ENCODE results near the gene FAM120A.
"Not testable (repeated sequence)": the region's sequence is repeated elsewhere in the genome, so short reads cannot be mapped to it uniquely, and the experiment has no call there.

The FAM120A gene

DNA sequence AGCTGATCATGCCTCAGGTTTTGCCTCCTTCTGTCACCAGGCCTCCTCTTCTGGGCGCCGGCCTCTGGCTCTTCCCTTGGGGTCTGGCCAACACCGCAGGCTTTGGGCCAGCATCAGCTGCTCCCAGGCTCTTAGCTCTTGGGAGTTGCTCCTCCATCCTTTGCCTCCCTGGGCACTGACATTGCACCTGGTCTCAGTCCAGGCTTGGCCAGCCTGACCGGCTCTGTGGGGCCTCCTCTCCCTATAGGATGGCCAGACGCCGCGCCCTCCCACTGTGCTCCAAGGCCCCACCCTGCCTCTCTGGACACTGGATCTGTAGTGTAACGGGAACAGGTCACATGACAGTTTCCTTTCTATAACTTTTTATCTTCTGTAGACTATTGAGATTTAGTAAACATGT lies 59.7 kb downstream of the FAM120A start:
- DNase-seq = not testable (repeated sequence)

DNA sequence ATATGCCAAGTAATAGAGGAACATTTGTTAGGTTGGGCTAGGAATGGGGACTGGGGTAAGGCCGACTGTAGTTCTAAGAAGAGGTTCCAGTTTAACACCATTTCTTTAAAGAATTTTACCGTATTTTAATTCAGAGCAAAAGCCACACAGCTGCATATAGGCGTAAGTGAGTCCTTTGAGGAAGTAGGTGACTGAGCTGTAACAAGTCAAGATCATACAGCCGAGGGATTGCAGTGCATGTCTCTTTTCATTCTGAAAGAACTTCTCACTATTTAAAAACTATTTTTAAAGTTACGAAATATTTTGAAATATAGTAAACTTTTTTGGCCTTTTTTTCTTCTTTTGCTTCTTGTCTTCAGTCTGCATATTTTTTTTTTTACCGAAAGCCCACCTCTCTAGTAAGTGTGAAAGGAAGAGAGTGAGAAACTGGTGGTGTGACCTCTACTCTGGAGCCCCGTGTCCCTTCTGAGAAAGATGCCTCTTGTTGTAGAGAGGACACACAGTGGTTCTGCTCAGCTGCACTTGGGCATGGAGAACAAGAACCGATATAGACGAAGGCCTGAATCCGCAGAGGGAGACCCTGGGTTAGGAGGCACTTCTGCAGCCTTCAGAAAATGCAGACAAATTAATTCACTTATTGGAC lies 60.8 kb downstream of the FAM120A start:
- DNase-seq = not testable (repeated sequence)

DNA sequence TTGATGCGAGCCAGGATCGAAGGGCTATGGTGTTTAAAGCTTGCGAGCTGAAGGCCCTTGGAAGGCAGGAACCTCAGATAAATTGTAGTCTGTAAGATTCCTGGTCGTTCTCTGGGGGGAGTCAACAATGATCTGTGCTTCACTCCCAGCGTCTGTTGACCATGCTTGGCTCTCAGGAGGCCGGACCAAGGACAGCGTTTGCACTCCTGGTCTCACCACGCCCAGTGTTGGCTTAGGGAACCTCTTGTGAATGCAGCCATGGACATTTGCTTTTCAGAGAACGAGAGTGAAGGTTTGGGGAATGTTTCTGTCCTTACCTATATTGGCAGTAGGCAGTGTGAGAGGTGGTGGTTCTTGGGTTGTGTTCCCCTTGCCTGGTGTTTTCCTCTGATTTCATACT lies 62.1 kb downstream of the FAM120A start:
- DNase-seq = no peak

DNA sequence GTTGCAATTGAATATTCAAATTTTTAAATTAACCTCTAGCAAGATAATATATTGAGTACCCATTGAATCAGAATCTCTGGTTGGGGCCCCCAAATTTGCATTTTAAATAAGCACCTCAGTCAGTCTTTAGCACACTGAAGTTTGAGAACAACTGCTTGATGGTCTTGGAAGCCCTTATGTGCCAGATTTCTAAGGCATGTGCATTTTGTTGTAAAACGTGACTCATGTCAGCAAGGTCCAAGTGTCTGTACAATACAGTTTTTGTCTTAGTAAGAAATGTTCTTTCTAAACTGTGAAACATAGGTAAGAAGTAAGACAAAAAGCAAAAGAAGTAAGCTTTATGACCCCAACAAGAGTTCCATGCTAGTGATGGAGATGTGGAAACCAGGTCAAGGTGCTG lies 65.8 kb downstream of the FAM120A start:
- DNase-seq = no peak

DNA sequence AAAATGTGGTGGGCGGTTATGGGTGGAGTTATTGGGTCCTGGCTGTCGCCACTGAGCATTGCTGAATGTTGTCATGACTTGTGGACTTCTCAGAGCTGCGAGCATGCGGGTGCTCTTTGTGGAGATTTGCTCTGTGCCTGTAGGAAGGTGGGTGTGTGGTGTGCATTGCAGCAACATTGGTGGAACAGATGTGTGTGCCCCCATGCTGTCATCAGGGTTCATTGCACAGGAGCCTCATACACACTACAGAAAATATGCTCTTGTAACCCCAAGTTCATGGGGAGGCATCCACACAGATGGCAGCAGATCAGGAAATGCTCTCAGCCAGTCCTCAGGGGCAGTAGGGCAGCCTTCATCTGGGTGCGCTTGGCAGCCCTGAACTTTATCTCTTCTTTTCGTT lies 69.0 kb downstream of the FAM120A start:
- DNase-seq = no peak

DNA sequence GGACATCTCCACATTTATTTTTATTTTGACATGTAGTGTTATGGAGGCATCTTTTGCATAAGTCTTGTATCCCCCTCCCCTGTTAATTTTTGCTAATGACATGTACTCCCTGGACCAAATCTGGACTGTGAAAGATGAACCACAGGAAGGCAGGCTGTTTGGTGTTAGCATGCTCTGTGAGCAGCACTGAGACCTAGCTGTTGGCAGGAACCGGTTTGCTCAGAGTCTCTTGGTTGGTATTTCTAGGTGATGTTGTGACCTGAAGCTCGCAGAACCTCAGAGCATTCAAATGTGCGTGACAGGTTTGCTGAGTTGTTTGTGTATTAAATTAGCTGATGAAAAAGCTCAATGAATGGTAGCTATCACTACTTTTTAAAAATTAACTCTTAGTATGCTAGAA lies 71.3 kb downstream of the FAM120A start:
- no peak for DNase-seq

DNA sequence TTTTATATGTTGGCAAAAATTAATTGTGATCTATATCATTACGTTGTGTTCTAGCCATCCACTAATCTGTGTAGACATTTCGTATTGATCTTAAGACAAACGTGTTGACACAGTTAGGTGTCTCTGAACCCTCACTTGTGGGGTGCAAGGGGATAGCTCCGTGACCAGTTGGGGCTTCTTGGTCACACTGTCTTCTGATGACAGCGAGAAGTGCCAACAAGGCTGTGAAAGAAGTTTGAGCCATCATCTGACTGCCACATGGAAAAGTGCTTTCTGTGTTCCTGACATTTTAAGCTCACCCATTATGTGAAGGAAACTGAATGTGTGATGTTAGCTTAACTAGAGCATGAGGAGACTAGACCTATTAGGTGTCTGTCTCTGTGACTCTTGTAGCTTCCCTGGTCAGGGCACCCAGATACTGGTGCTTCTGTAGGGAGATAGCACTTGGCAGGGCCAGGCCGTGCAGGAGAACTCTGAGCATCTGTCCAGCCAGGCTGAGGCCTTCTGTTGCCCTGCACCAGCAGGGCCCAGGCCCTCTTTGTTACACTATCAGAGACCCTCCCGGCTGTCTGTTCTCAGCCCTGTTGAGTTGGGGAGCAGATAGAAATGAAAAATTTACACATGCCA lies 72.1 kb downstream of the FAM120A start:
- no peak for DNase-seq

DNA sequence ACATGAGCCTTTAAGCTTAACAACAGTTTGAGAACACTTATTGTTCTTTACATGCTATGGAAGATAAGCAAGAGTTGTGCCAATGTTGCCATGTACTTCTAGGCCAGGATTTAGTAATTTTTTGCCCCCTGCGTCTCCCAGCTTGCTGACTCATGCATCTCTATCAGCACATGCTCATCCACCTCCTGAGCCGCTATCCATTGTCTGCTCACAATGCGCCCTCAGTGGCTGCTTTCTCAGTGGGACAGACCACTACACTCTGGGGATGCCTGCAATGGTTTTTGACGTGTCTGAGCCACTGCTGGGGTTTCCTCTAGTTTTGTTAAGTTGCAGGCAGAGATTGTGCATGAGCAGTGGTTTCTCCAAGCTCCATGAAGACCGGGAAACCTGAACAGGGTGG lies 74.0 kb downstream of the FAM120A start:
- no peak for DNase-seq

DNA sequence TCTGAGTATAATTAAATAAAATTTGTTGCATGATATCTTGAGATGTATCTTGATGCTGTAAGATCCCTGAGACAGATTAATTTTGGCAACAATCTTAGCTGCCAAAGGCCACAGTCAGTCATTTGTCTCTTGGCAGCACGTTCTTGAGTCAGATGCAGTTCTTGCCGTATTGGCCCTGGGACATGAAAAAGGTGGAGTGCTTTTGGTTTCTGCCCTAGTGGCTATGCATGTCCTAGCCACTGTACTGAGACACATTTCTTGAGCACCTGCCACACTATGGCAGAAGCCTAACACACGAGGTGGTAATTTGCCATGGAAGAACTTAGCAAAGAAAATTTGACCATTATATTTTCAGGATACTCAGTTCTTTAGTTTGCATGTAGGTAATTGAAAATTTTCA lies 79.9 kb downstream of the FAM120A start:
- DNase-seq = no peak

DNA sequence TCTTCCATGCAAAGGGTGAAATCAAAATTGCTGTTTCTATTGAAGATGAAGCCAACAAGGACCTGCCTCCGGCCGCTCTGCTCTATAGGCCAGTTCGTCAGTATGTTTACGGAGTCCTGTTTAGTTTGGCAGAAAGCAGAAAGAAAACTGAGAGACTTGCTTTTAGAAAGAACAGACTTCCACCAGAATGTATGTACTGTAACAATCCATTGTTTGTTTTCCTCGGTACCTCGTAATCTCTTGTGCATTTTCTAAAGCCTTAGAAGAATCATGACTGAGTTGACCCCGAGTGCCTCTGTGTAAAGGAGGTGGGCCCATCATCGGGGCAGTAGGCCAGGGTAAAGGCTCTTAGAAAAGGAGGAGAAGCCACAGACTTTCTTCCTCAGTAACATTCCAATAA lies 80.7 kb downstream of the FAM120A start:
- DNase-seq = no peak

DNA sequence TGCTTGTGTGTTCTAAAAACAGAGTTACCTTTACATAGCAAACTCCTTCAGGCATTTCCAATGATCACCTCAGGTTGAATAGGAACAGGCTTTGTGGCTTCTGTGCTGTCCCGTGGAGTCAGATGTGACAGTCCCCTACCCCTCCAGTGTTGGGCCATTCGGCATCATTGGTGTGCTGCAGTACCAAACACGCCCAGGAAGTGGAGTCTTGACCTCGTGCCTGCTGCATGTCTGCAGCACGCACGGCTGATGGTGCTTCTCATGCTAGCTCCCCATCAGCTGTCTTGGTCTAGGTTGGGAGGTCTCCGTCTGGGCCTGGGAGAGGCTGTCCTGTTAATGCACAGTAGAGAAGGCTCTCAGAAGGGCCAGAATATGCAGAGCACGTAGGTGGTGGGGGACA lies 82.4 kb downstream of the FAM120A start:
- DNase-seq = no peak

DNA sequence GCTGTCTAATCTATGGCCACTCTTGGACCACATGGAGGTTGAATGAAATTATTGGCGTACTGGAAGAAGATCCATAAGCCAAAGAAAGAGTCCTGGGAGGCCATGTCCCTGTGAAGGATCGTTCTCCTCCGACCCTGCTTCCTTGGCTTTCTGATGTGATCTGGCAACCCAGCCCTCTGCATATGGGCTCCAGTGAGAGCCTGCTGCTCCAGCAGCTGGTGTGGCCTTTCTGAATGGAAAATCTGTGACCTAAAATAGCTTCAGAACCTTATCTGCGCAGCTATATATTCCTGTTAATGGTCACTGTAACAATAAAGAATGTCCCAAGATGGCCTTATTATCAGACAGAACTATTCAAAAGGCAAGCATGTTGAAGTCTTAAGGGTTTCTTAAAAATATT lies 84.7 kb downstream of the FAM120A start:
- DNase-seq = no peak

DNA sequence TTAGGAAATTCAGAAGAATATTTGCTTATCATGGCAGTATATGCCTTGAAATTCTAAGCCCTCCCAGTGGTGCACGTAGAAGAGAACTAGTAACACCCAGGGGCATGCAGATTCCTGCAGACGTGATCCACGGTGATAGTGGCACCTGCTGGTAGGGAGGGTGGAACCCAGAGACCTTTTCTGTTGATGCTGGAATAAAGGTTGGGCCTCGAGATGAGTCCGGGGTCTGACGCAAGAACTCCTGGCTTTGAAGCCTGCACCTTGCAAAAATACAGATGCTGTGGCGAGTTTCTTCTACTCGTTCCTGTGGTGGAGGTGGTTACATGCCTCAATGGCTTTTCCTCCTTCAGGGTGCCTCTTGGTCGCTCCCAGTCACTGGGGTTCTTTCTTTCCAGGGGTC lies 85.4 kb downstream of the FAM120A start:
- DNase-seq = no peak

DNA sequence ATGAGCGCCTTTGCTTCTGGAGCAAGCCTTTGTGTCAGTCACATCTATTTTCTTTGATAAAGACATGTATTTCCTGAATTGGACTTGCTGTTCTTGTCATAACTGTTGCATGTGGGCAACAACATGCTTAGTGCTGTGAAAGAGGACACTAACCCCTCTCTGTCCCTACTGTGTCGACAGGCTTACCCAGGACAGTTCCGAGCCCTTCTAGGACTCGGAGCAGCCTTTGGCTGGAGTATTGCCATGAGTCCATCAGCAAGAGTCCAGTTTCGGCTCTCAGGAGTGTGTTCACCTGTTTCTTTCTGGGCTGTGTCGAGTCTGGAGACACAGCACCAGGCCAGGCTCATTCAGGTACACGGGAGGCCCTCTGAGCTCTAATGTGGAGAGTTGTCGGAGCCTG lies 88.8 kb downstream of the FAM120A start:
- no peak for DNase-seq

DNA sequence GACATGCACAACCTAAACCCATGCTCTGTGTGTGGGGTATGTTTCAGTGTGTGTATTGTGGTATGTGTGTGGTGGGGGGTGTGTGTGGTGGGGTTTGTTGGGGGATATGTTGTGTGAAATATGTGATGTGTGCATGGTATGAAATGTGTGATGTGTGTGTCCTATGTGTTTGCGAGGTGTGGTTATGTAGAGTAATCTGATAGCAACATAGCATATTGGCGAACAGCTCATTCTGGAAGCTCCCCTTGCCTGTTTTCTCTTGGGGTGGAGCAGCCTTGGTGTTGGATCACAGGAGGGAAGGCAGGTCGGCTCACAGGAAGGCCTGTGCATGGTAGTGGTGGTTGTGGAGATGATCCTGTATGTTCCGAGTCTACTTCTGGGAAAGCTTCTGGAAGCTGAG lies 89.5 kb downstream of the FAM120A start:
- DNase-seq = no peak

DNA sequence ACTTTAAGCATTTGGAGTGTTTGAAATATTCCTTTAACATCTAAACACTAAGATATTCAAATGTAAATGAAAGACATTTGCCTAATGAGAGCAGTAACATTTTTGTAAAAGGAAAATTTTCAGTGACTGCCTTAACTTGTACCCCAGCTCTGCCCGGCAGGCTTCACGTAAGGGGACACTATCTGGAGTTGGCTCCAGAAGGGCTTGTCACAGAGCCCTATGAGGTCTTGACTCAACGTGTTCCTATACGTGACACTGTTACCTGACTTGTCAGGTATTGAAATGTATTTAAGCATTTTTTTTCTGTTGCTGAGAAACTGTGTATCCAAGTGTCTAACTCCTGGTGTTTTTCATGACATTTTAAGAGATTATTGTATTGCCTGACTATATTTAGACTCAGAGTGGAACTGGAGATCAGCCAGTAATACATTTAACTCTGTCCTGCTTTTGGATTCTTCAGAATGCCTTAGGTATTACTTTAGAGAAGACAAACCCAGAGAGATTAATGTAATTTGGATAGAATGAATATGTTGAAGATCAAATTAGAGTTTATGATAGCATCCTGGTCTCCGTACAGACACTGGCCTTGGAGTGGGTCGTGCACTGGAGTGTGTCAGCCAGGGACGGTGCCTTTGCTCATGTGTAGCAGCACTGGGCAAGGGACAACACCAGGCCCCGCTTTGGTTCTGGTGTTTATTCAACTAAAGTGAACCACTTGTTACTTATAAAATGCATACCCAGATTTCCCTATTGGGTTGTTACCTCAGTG lies 90.3 kb downstream of the FAM120A start:
- DNase-seq = no peak

DNA sequence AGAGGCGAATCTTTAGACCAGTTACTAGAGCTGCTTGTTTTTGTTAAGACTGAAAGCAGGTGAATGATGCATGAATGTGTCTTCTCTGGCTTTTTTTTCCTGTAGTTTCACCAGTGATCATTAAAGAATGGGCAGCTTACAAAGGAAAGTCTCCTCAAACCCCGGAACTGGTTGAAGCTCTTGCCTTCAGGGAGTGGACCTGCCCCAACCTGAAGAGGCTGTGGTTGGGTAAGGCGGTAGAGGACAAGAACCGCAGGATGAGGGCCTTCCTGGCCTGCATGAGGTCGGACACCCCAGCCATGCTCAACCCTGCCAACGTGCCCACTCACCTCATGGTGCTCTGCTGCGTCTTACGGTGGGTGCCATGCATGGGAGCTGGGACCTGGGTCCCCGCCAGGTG lies 91.6 kb downstream of the FAM120A start:
- DNase-seq = no peak

DNA sequence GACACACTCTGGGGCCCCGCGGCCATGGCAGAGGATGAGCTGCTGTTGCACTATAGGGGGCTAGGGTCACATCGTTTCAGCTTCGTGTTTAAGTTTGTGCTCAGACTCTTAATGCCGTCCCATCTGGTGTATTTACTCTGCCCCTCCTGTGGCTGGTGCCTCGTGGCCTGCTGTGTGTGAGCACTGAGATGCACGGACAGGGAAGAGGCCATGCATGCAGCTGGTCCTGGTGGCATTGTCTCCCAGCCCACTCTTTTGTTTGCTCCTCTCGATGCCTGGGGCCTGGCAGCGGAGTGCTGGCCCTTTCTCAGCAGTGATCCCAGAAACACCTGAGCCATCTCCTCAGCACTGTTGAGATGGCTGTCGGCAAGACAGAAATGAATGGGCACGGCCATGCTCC lies 94.9 kb downstream of the FAM120A start:
- no peak for DNase-seq

DNA sequence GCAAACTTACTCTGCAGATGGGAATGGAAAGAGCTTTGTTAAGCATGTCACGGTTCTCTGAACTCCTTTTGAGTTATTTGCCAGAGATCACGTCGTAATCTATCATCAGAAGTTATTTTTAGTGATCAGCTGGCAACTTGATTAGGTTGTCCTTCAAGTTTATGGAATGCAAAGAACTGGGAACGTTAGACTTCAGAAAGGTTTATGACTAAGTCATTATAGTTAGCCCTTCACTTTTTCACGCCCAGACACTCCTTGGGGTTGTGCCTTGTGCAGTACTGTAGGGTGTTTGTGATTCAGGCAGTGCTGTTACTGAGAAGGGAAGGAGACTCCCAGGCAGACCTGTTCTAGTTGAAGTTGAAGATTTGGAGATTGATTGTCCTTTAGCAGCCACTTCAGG lies 98.1 kb downstream of the FAM120A start:
- no peak for DNase-seq

DNA sequence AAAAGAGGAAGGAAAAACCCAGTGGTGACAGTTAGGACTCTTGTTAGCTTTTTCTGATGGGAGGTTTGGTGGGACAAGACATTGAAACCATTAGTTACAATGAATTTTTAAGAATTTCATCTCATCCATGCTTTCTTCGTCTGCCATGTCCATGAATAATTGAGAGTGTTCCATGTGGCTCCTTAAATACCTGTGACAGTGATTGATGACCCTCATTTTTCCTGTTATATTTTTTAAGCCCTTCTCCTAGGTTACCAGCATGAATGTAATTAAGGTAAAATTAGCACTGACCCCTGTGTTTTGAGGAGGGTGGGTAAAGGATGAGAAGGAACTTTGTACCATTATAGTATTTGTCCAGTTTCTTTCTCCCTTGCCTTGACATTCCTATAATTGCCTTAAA lies 101.4 kb downstream of the FAM120A start:
- no peak for DNase-seq

DNA sequence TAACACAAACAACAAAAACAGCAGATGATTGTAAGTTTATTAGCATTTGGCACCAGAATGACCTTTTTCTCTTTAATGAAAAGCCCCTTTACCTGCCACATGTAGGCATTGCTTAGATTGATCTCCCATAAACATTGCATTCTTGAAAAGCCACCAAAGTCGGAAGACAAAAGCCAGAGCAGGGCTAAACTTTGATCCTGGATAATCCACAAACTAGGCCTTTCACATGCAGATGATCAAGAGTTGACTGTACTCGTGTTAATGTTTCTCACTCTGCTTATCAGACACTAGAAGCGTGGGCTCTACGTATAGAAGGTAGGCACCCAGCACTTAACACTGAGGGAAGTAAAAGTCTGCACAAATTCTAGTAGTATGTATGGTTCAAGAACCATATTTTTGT lies 103.9 kb downstream of the FAM120A start:
- no peak for DNase-seq

DNA sequence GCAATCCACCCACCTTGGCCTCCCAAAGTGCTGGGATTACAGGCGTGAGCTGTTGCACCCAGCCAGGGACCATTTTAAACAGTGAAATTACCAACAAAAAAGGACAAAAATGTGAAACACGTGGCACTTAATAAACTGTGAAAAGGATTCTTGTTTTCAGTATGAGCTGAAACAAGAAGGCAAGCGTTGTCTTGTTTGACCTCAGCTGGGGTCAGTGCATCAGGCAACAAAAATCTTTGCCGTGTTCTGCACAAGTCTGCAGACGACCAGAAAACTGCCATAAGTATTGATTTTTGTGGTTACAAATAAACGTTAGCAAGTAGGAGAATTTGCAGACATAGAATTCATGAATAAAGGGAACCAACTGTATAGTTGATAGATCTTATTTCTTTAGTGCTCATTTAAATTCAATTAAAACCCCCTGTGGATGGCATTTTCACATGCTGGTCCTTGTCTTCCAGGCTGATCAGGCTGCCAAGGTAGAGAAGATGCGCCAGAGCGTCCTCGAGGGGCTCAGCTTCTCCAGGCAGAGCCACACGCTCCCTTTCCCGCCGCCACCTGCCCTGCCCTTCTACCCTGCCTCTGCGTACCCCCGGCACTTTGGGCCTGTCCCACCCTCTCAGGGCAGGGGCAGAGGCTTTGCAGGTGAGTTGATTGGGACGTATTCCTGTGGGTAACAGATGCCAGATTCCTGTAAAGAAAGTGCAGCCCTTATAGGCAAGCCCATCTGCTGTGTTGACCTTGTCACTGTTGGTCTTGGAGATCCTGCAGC lies 106.1 kb downstream of the FAM120A start:
- DNase-seq = no peak

DNA sequence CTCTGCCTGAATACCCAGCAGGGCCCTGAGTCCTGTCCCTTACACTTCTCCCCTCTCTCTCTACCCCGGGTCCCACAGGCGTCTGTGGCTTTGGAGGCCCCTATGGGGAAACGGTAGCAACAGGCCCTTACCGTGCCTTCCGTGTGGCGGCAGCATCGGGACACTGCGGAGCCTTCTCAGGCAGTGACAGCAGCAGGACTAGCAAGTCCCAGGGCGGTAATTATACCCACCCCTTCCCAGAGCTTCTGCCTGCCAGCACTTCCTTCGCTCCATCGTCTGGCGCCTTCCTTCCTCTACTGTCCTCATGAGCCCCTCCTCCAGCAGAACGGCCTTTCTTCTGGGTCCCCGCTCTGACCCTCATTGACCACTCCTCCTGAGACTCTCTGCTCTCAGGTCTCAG lies 107.0 kb downstream of the FAM120A start:
- no peak for DNase-seq

DNA sequence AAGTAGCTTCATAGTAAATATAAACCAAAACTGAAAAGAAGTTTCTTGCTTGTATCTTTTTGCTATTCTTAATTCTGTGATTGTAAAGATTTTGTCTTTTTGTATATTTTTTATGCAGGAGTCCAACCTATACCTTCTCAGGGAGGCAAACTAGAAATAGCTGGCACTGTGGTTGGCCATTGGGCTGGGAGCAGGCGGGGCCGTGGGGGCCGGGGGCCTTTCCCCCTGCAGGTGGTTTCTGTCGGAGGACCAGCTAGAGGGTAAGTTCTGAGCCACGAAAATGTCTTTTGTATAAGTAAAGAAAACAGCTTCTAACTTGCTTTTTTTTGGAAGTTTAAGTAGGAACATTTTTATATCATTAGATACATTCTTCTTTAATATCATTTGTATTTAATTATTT lies 109.5 kb downstream of the FAM120A start:
- no peak for DNase-seq

Measured in effector CD4-positive, alpha-beta T cell (primary cell).